Activated CD4-positive, alpha-beta T cell treated with anti-CD3 and anti-CD28 coated beads for 24 hours (primary cell): ENCODE results near the gene WDSUB1.

ENCODE experiments used
- DNase-seq, 2 donors: peaks; one replicate each; pipeline ENCODE4 v3.0.0-alpha.2; 2020; ENCODE audit warnings: low read depth in 2 of 2

WDSUB1 gene

GRCh38 chr2:159285929-159286708 is at the start of gene WDSUB1:
TSS of gene WDSUB1 (minus strand) at chr2:159286703. CDS start at chr2:159283069, 3,634 bp downstream.
- peak; percentile 6 to 14 for DNase-seq

- no peak for DNase-seq
Observed at GRCh38 chr2:159326569-159327255, 40.2 kb upstream of the WDSUB1 start.

DNA sequence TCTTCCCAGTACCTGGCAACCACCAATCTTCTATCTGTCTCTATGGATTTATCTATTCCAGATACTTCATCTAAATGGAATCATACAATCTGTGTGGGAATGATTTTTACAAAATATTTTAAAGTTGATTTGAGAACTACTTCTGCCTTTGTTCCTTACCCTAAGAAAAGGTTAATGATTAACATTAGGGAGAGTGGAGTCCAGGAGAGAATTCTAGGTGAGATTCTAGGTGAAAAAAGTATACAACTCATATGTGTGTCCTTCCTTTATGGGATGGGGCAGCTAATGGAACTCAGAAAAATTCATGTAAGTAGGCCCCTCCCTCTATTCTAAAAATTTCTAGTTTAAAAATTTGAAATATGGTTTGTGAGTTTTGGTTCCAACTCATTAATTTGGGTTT is 35.9 kb upstream of the WDSUB1 start:
- DNase-seq, result no peak

DNA sequence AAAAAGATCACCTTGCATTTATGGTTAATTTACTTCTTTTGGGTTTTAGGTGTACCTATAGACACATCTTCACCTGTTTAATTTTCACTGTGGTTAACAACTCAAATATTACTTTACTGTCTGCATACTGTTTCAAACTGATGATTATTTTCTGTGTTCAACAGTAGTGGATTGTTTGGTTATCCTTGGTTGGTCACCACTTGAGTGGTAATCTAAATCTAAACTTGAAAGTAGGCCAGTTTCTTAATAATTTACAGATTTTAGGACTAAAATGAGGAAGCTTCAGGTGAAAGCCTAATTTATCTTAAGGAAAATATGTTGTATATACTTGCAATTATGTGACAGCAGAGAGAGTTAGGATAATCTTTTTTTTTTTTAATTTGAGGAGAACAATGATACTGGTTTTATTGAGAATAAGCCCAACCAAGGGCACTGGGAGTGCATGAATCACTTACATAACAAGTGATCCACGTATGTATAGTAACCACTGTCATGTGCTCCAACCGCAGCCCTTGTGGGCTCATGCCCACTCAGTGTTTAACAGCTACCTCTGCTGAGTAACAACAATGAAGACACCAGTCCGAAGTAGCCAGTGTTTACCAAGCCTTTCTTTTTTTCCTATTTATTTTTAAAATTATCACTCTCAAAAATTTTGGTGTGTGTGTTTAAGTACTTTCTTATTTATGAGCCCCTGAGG is 31.0 kb upstream of the WDSUB1 start:
- DNase-seq, result no peak

DNA sequence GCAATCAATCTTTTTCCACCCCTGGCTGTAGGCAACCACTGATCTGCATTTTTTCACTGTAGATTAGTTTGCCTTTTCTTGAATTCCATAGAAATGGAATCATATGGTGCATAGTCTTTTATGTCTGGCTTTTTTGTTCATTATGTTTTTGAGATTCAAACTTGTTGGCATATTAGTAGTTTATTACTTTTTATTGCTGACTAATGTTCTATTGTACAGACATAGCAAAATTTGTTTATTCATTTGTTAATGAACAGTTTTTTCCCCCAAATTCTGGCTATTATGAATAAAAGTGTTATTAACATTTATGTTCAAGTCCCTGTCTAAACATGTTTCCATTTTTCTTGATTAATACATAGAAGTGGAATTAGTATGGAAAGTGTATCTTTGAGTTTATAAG is 21.4 kb upstream of the WDSUB1 start:
- DNase-seq, result no peak

DNA sequence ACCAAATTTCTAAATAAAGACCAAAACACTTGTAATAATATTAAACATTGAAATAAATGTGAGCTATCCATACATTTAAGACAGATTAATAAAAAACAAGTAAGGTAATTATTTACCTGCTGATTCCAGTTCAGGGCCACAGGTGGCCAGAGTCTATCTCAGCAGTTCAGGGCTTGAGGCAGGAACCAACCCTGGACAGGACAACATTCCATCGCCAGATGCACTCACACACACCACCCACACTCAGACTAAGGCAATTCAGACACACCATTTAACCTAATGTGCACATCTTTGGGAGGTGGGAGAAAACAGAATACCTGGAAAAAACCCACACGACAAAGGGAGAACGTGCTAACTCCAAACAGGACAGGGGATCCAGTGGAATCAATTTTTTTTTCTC is 14.1 kb upstream of the WDSUB1 start:
- no peak for DNase-seq

GRCh38 chr2:159298967-159299366 is 12.5 kb upstream of the WDSUB1 start:
- DNase-seq, result no peak

DNA sequence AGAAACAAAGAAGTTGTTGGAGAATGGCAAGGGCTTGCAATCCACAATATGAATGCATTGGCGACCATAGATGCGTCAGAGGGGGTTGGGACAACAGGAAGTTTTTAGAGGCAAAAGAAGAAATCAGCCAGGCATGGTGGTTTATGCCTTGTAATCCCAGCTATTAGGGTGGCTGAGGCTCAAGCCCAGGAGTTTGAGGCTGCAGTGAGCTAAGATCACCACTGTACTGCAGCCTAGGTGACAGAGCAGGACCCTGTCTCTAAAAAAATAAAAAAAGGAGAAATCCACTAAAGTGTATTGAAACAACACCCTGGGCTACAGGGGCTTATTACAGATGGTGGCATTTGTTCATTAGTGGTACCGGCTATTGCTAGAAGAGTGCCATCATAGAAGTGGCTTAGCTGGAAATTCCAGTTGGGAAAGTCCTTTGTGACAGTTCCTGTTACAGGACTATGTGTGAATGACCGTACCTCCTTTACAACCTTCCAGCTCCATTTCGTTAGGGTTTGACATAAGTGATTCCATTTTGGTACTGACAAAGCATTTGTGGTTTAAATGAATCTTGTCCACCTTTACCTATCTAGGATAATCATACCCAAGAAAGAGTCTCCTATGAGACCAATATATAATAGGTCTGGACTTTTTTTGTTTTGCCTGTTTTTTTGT is 10.7 kb upstream of the WDSUB1 start:
- DNase-seq, result no peak

DNA sequence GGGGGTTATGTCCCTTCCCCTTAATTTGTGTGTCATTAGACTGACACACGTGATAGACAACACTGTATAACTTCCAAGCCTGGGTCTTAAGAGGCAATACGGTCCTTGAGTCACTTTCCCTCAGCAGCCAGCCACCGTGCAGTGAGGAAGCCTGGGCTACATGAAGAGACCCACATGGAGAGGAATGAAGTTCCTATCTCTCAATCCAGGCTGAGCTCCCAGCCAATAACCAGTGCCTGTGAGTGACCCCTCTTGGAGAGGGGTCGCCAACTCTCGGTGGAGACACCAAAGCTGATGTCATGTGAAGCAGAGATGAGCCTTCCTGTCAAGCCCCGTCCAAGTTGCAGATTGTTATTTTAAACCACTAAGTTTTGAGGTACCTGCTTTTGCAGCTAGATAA is 5.7 kb upstream of the WDSUB1 start:
- no peak for DNase-seq

GRCh38 chr2:159290289-159290907 is 3.9 kb upstream of the WDSUB1 start:
- DNase-seq, result no peak

GRCh38 chr2:159287733-159288132 is 1.2 kb upstream of the WDSUB1 start:
- no peak for DNase-seq

DNA sequence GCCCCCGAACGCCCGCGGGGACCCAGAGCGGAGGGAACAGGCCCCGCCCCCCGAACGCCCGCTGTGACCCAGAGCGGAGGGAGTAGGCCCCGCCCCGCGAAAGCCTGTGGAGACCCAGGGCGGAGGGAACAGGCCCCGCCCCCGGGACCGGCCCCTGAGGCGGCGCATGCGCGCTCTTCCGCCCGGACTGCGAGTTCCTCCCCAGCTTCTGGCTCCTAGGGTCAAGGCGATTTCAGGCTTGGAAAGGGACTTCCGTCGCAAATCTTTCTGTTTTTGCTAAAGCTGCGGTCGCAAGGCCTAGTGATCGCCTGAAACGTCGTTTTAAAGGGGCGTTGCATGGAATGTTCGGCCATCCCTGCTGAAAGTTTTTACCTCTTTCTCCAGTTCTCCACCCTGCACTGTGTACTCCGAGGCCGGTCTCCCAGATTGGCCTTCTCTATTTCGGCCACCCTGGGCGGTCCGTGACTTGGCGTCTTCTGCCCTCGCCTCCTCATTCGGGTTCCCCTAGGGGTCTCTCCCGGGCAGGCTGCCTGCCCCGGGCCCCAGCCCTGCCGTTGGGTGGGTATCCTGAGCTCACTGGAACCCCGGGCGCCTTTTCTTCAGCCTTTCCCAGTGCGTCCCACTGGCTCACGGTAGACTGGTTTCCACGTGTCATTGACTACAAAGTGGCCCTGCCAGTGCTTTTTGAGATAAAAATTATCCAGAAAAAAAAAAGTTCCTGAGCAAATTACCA is 372 bp upstream of the WDSUB1 start:
- peak; percentile 93 to 95 for DNase-seq

- no peak for DNase-seq
Observed at GRCh38 chr2:159285433-159285832, 1.1 kb downstream of the WDSUB1 start.

DNA sequence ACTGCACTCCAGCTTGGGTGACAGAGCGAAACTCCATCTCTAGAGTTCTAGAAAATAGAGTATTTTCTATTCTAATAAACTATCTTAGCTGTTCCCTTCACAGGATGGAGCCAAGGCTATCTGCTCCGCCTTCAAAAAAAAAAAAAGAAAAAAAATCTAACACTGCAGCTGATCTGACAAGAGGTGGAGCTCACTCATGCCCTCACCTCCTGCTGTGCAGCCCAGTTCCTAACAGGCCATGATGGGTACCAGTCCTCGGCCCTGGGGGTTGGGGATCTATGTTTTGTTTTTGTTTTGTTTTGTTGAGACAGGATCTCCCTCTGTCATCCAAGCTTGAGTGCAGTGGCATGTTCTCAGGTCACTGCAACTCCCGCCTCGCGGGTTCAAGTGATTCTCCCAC is 3.0 kb downstream of the WDSUB1 start:
- no peak for DNase-seq

GRCh38 chr2:159281002-159281401 is 5.5 kb downstream of the WDSUB1 start:
- DNase-seq, result no peak

DNA sequence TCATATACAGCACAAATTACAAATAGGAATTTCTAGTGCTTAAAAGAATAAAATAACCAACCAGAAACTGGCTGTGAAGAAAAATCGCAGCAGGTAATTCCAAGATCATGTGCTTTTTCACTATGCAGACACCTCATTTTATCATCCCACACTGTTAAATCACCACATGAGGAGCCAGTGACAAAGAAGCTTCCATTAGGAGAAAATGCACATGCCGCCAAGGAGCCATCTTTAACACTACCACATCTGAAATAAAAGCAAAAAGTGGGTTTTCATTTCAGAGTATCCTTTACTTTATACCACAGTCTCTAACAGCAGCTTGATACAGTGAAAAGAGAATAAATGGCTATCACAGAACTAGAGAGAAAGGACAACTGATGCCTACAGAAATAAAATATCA is 6.8 kb downstream of the WDSUB1 start:
- DNase-seq, result no peak

- DNase-seq, result no peak
Observed at GRCh38 chr2:159275111-159275510, 11.4 kb downstream of the WDSUB1 start.

DNA sequence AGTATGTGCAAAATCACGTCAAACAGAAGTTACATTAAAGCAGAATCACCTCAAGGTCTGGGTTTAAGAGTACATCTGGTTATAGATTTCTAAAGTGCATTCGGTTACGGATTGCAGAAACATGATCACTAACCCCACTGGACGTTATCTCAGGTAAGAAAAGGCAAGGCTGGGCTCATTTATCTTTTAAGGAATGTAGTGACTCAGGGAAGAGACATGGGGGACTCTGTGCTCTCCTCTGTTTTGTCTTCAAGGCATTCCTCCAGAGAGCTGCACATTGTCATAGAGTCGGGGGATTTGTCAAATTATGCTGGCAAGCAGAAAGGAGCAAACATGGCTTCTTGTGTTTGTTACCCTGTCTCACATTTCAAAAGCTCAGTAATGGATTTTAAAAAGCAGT is 14.3 kb downstream of the WDSUB1 start:
- no peak for DNase-seq

DNA sequence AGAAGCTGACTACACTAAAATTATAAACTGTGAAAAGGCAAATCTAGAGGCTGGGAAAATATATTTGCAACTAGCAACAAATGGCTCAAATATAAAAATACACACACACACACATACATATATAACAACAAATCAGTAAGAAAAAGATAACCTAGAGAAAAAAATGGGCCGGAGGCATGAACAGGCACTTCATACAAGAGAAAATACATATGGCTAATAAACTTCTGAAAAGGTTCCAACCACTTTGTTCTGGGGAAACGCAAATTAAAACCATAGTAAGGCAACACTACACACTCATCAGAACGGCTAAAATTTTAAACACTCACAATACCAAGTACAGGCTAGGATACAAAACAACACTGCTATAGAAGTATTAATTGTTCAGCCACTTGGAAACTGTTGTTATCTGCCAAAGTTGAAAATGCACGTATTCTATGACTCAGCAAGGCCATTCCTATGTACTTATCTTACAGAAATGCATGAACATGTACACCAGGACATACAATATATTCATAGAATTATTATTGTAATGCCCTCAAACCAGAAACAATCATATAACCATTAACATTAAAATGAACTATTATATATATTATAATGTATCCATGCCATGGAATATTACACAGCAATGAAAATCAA is 15.6 kb downstream of the WDSUB1 start:
- no peak for DNase-seq

DNA sequence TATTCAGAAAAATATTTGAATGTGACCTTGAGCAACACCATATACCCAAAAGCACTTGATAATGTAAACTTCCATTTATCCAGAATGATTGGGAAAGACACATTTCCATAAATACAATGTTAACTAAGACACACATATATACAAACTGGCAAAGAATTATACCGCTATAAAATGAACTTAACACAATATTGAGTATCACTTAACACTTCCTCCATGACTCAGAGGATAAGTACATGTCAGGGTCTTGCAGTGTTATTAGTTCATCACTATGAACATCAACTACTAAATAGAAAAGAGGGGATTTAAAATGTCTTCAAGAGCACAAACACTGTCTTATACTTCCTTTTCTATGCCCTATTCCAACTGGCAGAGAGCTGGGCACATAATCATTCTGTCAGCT is 18.6 kb downstream of the WDSUB1 start:
- DNase-seq, result no peak

- no peak for DNase-seq
Observed at GRCh38 chr2:159266554-159266953, 19.9 kb downstream of the WDSUB1 start.
